HepG2 (cell line): ENCODE measurements around the gene C19orf73. TPM values are rescaled to one million over a fixed set of nuclear protein-coding genes. Genes with fewer than 3 reads are reported as not detected.

Source experiments
- ARNTL ChIP-seq: sonication (generic); formaldehyde crosslinking; IDR thresholded peaks from 2 replicates; pipeline ENCODE4 v1.4.0; 2020; ENCODE audit warnings: mild to moderate bottlenecking, missing genetic modification reagents
- ATF7 ChIP-seq, 2 experiments: fragments of 450-650 bp in 1 of 2; sonication (generic) in 1 of 2; formaldehyde crosslinking in 1 of 2; IDR thresholded peaks; 2 replicates each; pipeline versions ENCODE4 v1.4.0 to v1.6.1; 2016 to 2020; ENCODE audit warnings: antibody characterized with exemption in 1 of 2, mild to moderate bottlenecking in 1 of 2, missing genetic modification reagents in 1 of 2
- FLYWCH1 ChIP-seq: sonication (generic); formaldehyde crosslinking; IDR thresholded peaks from 2 replicates; pipeline ENCODE4 v1.8.1; 2023; ENCODE audit warnings: mild to moderate bottlenecking, missing genetic modification reagents
- HHEX ChIP-seq: IDR thresholded peaks from 2 replicates; pipeline ENCODE4 v1.6.1; 2016; ENCODE audit warnings: control low read depth
- KAT2B ChIP-seq: fragments of 150-350 bp; IDR thresholded peaks from 2 replicates; pipeline ENCODE4 v1.6.1; 2014; ENCODE audit warnings: low read depth, low read length, borderline replicate concordance
- KDM3A ChIP-seq: IDR thresholded peaks from 2 replicates; pipeline ENCODE4 v1.6.1; 2018; ENCODE audit warnings: low read depth, missing compliant biosample characterization
- MEF2D ChIP-seq: sonication (generic); formaldehyde crosslinking; IDR thresholded peaks from 2 replicates; pipeline ENCODE4 v1.5.1; 2020; ENCODE audit warnings: mild to moderate bottlenecking, missing genetic modification reagents
- MIER2 ChIP-seq: IDR thresholded peaks from 2 replicates; pipeline ENCODE4 v1.6.1; 2016; ENCODE audit warnings: missing biosample characterization, missing genetic modification reagents
- MTF2 ChIP-seq: sonication (generic); formaldehyde crosslinking; IDR thresholded peaks from 2 replicates; pipeline ENCODE4 v1.5.0; 2020; ENCODE audit warnings: missing genetic modification reagents, borderline replicate concordance
- PTBP1 ChIP-seq: fragments of 200-400 bp; formaldehyde crosslinking; IDR thresholded peaks from 2 replicates; pipeline ENCODE4 v1.6.1; 2018; ENCODE audit warnings: low read length, low read depth; ENCODE audit not compliant: poor library complexity, severe bottlenecking
- RFX1 ChIP-seq: fragments of 450-650 bp; IDR thresholded peaks from 2 replicates; pipeline ENCODE4 v1.6.1; 2017
- TRIM24 ChIP-seq: sonication (generic); formaldehyde crosslinking; IDR thresholded peaks from 2 replicates; pipeline ENCODE4 v1.8.0; 2022; ENCODE audit warnings: mild to moderate bottlenecking, missing genetic modification reagents
- ZNF776 ChIP-seq: sonication (generic); formaldehyde crosslinking; IDR thresholded peaks from 2 replicates; pipeline ENCODE4 v1.4.0; 2020; ENCODE audit warnings: mild to moderate bottlenecking, missing genetic modification reagents
- polyA plus RNA-seq, 8 experiments: library from polyadenylated mRNA; depleted of rRNA in 3 of 8; stranded (reverse) in 7 of 8; unstranded in 1 of 8; fragments of >200 nt; fragmentation: Illumina TruSeq in 4 of 8; extraction: Trizol in 4 of 8; gene quantifications; 2 replicates each; pipeline versions ENCODE4 v1.2.1 to v1.2.3, GENCODE V29; 2011 to 2016; ENCODE audit warnings: low read depth in 4 of 8, missing spikeins in 1 of 8, mixed read lengths in 1 of 8; ENCODE audit not compliant: insufficient read depth in 1 of 8
- total RNA-seq, 5 experiments: library from RNA; depleted of rRNA; stranded (reverse); fragments of >200 nt; fragmentation: Illumina TruSeq; extraction: Trizol; gene quantifications; 2 replicates each; pipeline ENCODE4 v1.2.3, GENCODE V29; 2016; ENCODE audit warnings: low read depth in 1 of 5
- TF ChIP-seq, protein P1 (sequence below): sonication (generic); formaldehyde crosslinking; IDR thresholded peaks from 2 replicates; pipeline ENCODE4 v1.8.0; 2022; ENCODE audit warnings: mild to moderate bottlenecking, missing genetic modification reagents
- TF ChIP-seq, protein P2 (sequence below): sonication (generic); formaldehyde crosslinking; IDR thresholded peaks from 2 replicates; pipeline ENCODE4 v1.5.1; 2020; ENCODE audit warnings: mild to moderate bottlenecking, missing genetic modification reagents, moderate library complexity
- TF ChIP-seq, protein P3 (sequence below): sonication (generic); formaldehyde crosslinking; IDR thresholded peaks from 2 replicates; pipeline ENCODE4 v1.9.0; 2021; ENCODE audit warnings: mild to moderate bottlenecking, missing genetic modification reagents

Gene C19orf73
- total and polyA plus RNA-seq, 2 of the 13 experiments (the other 11 are each of a cell fraction or from before 2014, with no cell fraction given): 1.4 to 1.5 TPM

DNA sequence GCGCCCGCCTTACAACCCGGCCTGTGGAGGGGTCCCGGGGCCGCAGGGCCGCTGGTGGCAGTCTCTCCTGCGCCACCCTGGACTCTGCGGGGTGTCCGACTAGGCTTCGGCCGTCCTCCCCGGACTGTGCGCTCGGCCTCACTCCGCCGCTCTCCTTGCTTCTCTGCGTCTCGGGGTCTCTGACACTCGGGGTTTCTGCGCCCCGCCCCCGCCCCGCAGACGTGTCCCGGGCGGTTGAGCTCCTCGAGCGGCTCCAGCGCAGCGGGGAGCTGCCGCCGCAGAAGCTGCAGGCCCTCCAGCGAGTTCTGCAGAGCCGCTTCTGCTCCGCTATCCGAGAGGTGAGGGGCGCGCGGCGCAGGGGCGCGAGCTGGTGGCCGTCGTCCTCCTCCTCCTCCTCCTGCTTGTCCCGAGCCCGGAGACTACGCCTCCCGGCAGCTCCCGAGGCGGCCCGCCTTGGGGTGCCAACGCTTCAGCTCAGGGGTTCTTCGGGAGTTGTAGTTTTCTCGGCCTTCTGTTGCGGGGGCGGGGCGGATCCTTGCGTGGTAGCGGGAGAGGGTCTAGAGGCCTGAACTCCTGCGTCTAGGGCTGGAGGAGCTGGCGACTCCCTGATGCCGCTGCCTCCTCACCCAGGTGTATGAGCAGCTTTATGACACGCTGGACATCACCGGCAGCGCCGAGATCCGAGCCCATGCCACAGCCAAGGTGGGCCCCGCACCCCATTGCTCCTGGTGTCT, 4.1 kb downstream of the C19orf73 start (continued):
- TF ChIP-seq TRIM24 (CRISPR knock-in tag) (no peak), ATF7 (IDR thresholded peaks at IDR 0.05) (no peak), ATF7 (CRISPR knock-in tag; IDR thresholded peaks at IDR 0.05) (no peak), PTBP1 (no peak), RFX1 (no peak), ARNTL (CRISPR knock-in tag) (no peak), MEF2D (CRISPR knock-in tag) (0 out of 2 replicates have a peak, but pooled peaks have one; percentile 29), FLYWCH1 (no peak), KDM3A (CRISPR knock-in tag) (peak; percentile 45; the same call in 1 of the 2 replicates), HHEX (CRISPR knock-in tag) (no peak), MTF2 (CRISPR knock-in tag) (no peak), MIER2 (CRISPR knock-in tag) (no peak), KAT2B (no peak), ZNF776 (CRISPR knock-in tag) (peak; percentile 20; the same call in 1 of the 2 replicates)
- TF ChIP-seq, protein P1, sequence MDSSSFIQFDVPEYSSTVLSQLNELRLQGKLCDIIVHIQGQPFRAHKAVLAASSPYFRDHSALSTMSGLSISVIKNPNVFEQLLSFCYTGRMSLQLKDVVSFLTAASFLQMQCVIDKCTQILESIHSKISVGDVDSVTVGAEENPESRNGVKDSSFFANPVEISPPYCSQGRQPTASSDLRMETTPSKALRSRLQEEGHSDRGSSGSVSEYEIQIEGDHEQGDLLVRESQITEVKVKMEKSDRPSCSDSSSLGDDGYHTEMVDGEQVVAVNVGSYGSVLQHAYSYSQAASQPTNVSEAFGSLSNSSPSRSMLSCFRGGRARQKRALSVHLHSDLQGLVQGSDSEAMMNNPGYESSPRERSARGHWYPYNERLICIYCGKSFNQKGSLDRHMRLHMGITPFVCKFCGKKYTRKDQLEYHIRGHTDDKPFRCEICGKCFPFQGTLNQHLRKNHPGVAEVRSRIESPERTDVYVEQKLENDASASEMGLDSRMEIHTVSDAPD: no peak
- TF ChIP-seq, protein P2, sequence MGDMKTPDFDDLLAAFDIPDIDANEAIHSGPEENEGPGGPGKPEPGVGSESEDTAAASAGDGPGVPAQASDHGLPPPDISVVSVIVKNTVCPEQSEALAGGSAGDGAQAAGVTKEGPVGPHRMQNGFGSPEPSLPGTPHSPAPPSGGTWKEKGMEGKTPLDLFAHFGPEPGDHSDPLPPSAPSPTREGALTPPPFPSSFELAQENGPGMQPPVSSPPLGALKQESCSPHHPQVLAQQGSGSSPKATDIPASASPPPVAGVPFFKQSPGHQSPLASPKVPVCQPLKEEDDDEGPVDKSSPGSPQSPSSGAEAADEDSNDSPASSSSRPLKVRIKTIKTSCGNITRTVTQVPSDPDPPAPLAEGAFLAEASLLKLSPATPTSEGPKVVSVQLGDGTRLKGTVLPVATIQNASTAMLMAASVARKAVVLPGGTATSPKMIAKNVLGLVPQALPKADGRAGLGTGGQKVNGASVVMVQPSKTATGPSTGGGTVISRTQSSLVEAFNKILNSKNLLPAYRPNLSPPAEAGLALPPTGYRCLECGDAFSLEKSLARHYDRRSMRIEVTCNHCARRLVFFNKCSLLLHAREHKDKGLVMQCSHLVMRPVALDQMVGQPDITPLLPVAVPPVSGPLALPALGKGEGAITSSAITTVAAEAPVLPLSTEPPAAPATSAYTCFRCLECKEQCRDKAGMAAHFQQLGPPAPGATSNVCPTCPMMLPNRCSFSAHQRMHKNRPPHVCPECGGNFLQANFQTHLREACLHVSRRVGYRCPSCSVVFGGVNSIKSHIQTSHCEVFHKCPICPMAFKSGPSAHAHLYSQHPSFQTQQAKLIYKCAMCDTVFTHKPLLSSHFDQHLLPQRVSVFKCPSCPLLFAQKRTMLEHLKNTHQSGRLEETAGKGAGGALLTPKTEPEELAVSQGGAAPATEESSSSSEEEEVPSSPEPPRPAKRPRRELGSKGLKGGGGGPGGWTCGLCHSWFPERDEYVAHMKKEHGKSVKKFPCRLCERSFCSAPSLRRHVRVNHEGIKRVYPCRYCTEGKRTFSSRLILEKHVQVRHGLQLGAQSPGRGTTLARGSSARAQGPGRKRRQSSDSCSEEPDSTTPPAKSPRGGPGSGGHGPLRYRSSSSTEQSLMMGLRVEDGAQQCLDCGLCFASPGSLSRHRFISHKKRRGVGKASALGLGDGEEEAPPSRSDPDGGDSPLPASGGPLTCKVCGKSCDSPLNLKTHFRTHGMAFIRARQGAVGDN: peak; percentile 57; the same call in 1 of the 2 replicates
- TF ChIP-seq, protein P3, sequence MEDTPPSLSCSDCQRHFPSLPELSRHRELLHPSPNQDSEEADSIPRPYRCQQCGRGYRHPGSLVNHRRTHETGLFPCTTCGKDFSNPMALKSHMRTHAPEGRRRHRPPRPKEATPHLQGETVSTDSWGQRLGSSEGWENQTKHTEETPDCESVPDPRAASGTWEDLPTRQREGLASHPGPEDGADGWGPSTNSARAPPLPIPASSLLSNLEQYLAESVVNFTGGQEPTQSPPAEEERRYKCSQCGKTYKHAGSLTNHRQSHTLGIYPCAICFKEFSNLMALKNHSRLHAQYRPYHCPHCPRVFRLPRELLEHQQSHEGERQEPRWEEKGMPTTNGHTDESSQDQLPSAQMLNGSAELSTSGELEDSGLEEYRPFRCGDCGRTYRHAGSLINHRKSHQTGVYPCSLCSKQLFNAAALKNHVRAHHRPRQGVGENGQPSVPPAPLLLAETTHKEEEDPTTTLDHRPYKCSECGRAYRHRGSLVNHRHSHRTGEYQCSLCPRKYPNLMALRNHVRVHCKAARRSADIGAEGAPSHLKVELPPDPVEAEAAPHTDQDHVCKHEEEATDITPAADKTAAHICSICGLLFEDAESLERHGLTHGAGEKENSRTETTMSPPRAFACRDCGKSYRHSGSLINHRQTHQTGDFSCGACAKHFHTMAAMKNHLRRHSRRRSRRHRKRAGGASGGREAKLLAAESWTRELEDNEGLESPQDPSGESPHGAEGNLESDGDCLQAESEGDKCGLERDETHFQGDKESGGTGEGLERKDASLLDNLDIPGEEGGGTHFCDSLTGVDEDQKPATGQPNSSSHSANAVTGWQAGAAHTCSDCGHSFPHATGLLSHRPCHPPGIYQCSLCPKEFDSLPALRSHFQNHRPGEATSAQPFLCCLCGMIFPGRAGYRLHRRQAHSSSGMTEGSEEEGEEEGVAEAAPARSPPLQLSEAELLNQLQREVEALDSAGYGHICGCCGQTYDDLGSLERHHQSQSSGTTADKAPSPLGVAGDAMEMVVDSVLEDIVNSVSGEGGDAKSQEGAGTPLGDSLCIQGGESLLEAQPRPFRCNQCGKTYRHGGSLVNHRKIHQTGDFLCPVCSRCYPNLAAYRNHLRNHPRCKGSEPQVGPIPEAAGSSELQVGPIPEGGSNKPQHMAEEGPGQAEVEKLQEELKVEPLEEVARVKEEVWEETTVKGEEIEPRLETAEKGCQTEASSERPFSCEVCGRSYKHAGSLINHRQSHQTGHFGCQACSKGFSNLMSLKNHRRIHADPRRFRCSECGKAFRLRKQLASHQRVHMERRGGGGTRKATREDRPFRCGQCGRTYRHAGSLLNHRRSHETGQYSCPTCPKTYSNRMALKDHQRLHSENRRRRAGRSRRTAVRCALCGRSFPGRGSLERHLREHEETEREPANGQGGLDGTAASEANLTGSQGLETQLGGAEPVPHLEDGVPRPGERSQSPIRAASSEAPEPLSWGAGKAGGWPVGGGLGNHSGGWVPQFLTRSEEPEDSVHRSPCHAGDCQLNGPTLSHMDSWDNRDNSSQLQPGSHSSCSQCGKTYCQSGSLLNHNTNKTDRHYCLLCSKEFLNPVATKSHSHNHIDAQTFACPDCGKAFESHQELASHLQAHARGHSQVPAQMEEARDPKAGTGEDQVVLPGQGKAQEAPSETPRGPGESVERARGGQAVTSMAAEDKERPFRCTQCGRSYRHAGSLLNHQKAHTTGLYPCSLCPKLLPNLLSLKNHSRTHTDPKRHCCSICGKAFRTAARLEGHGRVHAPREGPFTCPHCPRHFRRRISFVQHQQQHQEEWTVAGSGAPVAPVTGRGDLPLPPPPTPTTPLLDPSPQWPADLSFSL: no peak
